Astrocyte of the hippocampus (primary cell): ENCODE data around the gene GRK5.
A peak's percentile ranks its signal among the peaks of the same experiment; 100 is the strongest.

Experiments used
- DNase-seq: peaks from one replicate; pipeline ENCODE4 v3.0.0; 2011; ENCODE audit warnings: low read depth, low spot score

The GRK5 gene

DNA sequence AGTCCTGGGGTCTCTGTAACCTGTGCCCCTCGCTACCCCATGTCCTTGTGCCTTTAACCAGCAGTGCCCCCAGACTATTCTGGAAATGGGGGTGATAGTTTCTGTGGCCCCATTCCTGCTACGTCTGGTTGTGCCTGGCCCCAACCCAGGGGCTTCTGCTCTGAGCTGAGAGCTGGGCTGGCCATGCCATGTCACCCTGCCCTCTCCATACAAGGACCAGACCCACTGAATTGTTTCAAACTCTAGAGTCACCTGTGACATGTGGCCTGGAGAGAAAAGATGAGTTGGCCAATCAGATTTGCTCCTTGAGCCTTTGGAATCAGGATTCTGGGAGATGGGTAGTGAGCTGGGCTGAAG, 108.6 kb downstream of the GRK5 start:
- DNase-seq = no peak

DNA sequence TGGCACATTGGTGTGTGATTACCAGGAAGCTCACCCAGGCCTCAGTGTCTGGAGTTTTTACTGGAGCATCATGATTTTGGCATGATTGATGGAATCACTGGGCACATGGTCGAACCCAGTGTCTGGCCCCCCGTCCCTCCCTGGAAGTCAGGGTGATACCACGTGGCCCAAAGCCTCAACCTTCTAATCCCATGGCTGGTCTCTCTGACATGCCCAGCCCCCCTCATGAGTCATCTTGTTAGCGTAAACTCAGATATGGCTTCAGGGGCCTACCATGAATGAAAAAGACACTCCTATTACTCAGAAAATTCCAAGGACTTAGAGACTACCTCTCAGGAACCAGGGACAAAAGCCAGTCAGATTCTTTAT, 109.3 kb downstream of the GRK5 start:
- DNase-seq = peak; percentile 90

DNA sequence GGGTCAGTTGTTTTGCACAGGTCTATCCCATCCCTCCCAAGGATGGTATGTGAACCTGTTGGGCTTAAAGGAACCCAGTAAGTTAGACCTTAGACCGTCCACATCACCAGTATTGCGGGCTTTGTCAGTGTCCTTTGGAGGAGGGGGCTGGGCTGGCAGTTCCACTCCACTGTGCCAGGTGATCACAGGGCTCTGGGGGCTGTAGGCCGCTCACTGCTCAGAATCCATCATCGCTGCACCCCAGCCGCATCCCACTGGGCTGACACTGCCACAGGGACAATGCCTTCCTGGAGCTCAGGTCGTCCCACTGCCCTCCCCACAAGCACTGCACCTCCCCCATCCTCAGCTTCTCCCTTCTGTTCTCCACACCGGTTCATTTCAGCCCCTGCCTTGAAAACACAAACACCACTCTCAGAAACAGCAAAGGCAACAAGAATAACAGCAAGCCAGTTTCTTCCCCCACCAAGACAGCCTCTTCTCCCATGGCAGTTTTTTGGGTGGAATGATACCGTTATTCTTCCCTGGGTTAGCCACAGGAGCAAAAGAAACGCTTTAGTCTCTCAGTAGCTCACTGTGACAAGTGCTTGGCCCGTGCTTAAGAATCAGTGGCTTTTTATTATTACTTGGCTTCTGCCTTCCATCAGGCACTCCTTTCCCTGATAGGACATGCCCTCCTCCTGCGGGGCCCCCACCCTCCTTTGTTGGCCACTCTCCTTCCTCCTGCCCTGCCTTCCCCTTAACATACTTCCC, 111.2 kb downstream of the GRK5 start:
- DNase-seq = no peak

DNA sequence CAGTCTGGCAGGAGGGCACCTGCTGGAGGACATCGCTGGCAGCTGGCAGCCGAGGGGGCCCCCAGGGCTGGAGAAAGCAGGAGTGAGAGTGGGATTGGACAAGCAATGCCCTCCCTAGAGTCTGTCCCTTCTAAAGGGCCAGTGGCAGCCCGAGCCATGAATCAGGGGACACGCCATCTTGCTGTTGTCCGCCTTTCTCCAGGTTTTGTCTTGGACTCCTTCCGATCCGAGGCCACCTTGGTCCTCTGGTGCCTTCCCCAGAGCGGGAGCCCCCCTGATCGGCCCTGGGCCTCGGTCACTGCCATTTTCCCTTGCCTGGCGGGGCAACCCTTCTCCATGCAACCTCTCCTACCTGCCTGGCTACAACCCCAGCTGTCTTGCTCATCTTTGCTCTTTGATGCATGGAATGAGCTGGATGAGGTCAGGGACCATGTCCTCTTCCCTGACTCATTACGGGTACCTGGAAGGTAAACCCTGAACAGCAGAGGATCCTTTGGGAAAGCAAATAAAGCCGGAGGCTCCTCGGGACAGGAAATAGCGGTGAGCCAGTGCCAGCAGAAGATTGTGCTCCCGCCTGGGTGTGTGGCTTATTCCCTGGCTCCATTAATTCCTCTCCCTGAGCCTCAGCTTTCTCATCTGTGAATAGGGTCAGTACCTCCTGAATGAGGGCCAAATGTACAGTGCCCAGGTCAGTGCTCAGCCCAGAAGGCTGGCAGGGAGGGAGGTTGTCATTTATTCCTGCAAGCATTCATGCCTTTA, 112.0 kb downstream of the GRK5 start:
- DNase-seq = no peak

DNA sequence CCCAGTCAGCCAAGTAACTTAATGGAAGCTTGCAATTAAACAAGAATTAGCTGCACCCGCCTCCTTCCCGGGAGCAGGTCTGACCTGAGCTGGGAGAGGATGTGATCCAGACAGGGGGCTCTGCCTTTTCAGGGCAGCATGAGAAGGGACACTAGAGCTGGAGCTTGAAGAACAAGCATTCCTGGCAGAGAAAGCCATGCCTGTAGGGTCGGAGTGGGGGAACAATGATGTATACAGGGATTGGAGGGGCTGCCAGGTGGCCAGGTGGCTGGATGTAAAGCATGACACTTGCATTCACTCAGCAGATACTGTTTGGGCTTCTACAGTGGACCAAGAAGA, 112.5 kb downstream of the GRK5 start:
- no peak for DNase-seq

DNA sequence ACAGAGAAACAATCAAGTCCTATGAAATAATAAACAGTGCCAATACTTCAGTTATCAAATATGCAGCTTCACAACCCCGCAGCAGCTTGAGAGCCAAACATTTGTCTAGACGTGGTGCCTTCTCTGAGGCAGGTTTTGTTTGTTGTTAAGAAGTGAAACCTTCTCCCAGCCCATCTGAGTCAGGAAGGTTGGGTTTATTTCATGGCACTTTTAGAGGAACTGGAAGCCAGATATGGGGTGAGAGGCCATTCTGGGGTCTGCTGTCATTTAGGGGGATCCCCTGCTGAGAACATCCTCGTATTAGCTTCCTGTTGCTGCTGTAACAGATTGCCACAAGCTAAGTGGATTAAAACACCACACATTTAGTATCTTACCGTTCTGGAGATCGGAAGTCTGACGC, 113.6 kb downstream of the GRK5 start:
- no peak for DNase-seq

DNA sequence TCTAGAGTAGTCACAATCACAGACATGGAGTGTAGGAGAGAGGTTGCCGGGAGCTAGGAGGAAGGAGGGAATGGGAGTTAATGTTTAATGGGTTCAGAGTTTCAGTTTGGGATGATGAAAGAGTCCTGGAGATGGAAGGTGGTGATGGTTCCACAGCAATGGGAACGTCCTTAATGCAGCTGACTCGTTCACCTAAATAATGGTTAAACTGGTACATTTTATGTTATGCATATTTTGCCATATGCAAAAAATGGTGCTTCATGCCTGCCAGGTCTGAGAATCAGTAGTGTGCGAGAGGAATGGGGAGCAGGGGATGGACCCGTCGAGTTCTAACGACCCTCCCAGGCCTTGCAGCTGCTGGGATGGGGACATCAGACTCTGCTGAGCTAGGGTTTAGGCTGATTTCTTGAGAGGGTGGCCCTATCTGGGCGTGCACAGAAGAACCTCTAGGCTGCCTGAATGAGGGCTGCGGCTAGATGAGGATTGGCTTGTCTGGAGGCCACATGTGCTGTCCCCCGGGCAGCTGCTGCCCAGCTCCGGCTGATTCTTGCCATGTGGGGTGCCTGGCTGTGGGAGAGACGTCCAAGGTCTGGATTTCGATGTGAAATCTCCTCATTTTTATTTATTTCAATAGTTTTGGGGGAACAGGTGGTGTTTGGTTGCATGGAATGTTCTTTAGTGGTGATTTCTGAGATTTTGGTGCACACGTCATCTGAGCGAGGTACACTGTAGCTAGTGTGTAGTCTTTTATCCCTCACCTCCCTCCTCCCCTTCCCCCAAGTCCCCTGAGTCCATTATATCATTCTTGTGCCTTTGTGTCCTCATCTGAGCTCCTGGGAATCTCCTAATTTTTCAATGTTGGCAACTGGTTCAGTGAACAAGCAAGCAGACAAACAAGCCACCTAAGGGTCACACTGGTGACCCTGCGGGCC, 116.0 kb downstream of the GRK5 start:
- DNase-seq = no peak

DNA sequence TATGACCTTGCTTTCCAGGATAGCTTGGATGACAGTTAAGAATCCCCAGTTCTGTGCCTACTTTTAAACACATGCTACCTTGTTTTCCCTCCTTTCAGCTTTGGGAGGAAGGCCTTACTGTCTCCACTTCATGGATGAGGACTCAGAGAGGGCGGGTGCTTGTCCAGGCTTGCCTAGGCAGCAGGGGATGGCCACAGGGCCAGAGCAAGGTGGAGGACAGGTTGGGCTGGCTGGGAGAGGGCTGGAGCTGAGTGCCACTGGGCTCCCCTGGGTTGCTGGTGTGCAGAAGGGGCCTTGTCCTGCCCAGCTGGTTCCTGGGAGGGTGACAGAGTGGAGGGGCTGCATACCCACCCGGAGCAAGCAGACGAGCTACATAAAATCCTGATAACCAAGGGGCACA, 117.8 kb downstream of the GRK5 start:
- no peak for DNase-seq

DNA sequence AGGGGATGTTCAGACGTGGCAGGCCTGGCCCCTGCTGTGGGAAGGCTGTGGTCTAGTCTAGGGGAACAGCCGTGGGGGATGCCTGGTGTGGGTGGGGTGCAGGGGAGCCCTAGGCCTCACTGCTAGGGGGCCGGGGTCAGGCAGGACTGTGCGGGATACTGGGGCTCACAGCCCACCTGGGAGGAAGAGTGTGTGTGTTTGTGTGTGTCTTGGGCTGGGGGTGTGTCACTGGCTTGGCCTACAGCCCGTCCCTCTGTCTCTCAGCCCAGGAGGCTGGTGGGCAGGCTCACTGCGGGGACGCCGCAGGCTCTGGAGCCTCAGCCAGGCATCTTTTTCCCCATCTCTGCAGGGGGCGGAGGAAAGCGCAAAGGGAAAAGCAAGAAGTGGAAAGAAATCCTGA, 118.8 kb downstream of the GRK5 start:
- DNase-seq = no peak

DNA sequence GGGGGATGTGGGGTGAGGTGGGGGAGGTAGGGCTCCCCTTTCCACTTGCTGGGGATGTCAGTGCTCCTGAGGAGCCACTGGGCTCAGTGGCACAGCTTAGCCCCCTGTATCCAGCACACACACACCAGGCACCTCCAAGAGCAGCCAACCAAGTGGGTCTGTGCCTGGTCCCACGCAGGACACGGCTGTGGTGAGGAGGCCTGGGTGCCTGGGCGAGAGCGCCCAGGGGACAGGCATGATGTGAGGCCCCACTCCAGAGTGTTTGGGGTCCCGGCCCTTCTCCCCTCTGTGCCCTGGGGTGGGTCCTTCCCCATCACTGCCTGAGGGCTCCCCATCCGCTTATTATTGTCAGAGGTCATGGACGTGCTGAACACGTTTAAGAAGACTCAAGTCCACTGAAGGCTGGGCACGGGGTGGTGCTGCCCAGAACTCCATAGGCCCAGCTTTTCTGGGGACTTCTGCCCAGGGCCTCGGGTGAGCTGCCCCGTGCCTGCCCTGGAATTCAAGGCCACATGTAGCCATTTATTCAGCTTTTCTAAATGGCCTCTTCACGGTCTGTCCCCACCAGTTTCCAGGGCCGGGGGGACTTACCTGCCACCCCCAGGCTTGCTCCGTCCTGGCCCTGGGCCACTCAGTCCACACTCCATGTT, 119.8 kb downstream of the GRK5 start:
- no peak for DNase-seq

DNA sequence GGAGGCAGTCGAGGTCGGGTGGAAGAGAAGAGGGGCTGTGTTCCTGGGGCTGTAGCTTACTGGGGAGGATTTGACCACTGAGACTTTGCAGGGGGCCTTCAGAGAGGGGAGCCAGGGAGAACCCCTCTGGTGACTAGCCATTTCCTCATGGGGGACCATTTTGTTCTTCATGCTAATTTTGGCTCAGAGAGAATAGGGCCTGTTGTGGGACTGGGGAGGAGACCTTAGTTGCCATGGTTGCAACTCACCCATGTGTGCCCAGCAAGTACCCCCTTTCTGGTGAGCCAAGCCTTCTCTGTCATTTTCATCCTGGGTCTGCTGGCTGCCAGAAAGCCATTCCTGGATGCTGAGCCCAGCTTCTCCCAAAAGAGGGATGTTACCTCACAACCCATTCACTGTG, 120.9 kb downstream of the GRK5 start:
- no peak for DNase-seq

DNA sequence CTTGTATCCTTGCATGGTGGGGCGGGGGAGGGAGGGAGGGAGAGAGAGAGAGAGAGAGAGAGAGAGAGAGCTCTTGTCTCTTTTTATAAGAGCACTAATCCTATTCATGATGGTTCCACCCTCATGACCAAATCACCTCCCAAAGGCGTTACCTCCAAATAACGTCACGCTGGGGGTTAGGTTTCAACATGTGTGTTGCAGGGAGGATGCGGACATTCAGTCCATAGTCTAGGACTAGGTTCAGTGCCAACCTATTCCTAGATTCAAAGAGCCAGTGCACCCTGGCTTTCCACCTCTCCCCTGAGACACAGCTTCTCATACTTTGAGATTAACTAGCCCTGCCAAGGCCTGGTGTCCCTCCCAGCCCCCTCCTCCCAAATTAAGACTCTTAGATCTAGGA, 123.0 kb downstream of the GRK5 start:
- no peak for DNase-seq

DNA sequence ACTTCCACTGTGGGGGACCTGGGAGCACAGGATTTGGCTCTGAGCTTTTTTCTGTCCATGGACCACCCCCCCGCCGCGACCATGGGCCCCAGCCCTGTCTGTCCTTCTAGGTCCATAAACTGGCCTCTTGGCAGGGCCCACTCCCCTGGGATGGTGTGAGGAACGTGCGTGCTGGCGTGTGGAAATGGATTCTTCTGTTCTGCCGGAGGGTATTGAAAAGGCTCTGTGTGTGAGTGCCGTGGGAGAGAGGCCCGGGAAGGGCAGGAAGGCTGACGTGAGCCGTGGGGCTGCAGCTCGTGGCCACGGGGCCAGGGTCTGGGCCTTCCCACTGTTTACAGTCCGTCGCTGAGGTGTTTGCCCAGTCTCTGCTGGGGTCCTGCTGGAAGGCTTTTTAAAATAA, 123.7 kb downstream of the GRK5 start:
- DNase-seq = no peak

DNA sequence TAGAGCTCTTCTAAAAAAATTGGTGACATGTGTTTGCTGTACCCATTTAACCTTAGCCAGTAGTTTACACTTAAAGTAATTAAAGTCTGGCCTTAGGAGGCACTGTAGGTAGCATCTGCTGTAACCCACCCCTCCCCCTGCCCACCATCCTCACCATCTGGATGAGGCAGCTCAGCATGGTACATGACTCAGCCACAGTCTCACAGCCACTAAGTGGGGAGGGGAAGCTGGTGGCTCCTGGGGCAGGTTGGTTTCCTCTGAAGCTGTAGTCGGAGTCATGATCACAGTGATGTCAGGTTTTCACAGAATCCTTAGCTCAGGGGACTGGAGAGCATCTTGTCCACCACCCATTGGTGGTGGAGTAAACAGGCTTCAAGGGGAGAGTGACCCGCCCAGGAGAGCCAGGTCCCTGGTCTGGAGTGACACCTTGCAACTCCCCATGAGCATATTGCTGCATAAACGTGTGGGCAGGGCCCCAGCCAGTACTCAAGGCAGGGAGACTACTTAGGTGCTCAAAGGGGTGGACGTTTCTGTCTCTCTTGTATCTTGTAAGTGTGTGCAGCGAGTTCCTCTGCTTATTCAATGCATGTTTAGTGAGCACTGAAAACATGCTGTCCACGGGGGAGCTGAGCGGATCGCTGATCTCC, 125.9 kb downstream of the GRK5 start:
- no peak for DNase-seq

DNA sequence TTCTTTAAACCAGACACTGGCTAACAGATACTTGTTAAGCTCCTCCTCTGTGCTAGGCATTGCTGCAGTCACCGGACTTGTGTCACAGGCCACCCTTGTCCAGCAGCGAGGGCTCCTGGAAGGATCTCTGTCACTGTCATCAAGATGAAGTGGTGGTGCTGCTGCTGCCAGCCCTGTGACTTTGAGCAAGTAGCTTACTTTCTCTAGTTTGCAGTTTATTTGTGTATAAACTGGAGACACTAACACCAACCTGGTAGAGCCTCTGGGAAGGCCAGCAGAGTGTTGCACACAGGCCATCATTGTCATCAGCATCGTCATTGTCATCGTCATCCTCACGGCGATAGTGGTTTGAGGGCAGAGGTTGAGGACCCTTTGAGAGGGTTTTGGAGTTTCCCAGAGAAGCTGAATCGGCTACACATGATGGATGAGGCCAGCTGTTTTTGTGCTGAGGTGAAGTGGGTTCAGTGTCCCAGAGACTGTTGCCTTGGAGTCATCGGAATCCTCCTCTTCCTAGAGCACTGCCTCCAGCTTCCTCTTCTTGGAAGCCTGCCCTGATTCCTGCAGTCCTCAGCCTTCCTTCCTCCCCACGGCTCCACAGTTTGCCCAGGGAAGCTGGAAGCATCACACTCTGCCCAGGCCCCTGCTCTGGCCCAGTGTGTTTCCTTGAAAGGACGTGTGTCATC, 128.4 kb downstream of the GRK5 start:
- DNase-seq = no peak

DNA sequence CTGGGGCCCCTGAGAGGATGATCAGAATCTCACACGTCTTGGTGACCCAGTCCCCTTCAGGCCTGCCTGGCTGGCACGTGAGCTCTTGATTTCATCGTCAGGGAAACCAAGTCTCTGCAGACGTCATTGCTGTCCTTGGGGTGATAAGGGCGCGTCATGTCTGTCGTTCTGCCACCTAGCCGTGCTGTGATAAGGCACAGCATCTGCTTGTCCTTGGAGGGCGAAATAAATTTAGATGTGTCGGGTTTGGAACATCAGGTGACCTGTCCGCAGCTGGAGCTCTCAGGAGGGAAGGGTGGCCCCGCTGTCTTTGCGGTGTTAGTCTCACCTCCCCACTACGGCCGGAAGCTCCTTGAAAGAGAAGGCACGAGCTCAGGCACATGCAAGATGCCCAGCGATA, 129.2 kb downstream of the GRK5 start:
- no peak for DNase-seq

DNA sequence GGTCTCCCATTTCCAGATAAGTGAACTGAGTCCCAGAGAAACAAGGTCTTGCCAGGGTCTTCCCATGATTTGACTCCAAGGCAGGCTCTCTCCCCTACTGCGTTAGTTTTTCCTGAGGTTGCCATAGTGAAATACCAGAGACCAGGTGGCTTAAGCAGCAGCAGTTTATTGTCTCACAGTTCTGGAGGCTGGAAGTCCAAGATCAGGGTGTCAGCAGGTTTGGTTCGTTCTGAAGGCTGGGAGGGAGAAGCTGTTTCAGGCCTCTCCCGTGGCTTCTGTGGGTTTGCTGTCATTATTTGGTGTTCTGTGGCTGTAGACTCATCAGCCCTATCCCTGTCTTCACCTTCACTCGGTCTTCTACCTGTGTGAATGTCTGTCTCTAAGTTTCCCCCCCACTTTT, 129.9 kb downstream of the GRK5 start:
- no peak for DNase-seq

DNA sequence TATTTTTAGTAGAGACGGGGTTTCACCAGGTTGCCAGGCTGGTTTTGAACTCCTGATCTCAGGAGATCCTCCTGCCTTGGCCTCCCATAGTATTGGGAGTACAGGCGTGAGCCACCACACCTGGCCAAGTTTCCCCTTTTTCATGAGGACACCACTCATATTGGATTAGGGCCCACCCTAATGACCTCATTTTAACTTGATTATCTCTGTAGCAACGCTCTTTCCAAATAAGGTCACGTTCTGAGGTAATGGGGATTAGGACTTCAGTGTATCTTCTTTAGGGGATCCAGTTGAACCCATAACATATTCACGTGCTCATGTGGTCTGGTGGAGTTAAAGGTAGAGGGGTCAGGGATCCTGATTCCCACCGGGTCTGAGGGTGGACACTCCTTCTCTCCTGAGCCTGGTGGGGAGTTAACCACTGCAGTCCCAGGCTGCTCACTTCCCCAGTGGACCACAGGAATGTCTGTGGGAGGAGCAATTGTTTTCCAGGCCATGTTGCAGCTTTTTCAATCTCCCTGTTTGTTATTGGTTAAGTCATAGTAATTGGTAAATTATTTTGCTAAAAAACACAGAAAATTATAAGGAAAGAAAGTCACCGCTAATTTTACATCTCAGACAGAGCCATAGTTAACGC, 130.5 kb downstream of the GRK5 start:
- peak; percentile 86 for DNase-seq

DNA sequence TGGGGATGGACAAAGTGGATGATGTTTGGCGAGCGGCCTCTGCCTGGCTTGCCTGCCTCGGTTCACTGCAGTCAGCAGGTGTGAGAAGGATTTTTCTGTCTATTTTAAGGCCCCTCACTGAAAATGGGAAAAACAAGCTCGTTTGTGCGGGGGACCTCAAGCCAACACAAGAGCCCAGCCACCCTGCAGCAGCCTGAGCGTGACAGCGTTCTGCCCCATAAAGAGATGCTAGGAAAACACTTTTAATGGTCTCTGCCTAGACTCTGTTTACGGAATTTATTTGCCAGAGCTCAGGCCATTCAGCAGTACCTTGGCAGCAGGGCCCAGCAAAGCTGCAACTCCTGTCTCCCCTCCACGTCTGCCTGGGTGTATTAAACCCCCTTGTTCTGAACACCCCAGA, 131.7 kb downstream of the GRK5 start:
- no peak for DNase-seq

DNA sequence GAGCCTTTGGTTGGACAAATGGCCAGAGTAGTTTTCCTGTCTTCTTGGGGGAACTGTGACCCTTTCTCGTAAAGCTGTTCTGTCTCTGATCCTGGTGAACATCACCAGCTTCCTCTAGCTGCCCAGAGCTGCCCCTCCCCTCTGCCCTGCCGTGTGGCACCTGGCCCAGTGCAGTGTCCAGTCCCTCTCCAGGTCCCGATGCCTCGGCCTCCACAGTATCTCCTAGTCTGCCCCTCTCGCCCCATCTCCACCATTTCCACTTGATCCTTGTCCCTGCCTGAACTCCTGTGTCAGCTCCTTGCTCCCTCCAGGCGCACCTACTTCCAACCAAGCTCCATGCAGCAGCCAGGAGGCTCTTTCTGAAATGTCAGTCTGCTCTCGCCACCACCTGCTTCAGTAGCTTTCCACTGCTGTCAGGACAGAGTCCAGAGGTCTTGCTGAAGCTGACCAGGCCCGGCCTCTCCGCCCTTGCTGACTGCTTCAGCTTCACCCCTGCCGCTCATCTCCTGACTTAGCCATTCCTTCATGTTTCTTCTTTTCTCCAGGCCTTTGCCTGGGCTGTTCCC, 133.6 kb downstream of the GRK5 start:
- no peak for DNase-seq
